HG02885 (cell line): Measurements from ENCODE around the gene U2AF2.

Experiments used
- ATAC-seq: cut with Tn5 transposase; IDR thresholded peaks from one replicate; pipeline ENCODE4 v1.9.1; 2021; ENCODE audit warnings: mild to moderate bottlenecking; ENCODE audit not compliant: unreplicated experiment, poor library complexity

Gene U2AF2

GRCh38 chr19:55654323-55654867 lies 440 bp upstream of the U2AF2 start:
- peak; percentile 63 for ATAC-seq

DNA sequence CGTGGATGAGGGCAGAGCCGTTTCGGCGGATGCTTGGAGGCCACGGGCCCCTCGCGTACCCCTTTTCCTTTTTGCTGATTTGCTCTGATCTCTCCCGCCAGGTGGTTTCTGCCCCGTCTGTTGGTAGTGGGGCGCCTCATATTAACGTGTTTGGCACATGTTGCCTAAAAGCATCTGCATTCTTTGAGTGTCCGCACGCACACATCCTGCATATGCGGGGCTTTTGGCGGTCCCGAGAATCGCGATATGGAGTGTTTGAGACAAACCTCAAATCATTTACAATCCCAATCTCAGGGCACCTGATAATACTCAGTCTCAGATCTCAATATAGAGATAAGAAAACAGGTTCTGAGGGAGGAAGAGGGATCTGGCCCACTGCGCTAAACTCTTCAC lies 809 bp downstream of the U2AF2 start:
- ATAC-seq: no peak

- no peak for ATAC-seq
Observed at GRCh38 chr19:55656552-55656951, 1.7 kb downstream of the U2AF2 start.

GRCh38 chr19:55656988-55657747 lies 2.3 kb downstream of the U2AF2 start:
- no peak for ATAC-seq

DNA sequence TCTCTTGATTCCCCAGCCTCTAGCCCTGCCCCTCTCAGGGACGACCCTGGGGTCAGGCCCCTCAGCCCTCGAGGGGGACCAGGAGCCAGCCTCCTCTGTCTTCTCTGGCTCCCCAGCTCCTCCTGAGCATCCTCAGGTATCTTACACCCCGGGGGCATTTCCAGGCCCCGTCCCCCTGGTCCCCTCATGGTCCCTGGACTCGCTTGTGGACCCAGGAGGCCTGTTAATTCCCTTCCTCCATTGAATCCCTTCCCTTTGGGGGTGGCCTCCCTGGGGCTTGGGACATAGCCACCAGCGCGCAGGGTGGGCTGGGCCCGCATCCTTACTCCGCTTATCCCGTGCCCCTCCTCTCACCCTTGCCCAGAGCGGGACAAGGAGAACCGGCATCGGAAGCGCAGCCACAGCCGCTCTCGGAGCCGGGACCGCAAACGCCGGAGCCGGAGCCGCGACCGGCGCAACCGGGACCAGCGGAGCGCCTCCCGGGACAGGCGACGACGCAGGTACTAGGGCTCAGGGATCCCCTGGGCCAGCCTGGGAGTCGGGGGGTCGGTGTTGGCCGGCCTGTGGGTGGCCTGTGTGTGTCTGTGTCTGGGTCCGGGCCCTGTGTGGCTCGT lies 4.1 kb downstream of the U2AF2 start:
- ATAC-seq: no peak

DNA sequence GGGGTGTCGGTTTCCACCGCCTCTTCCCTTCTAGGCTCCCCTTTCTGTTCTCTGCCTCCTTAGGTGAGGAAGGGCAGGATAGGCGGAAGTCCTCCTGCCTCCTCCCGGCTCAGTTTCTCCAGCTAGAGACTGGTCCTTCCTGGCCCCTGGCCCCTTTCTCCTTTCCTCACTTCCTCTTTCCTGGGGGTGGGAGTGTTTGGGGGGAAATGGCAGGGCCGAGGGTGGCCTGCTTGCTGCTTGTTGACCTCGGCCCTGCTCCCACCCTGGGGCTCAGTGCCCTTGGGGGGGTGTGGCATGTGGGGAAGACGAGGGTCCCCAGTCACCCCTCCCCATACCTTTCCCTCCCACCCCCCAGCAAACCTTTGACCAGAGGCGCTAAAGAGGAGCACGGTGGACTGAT lies 5.0 kb downstream of the U2AF2 start:
- no peak for ATAC-seq

- no peak for ATAC-seq
Observed at GRCh38 chr19:55660404-55660803, 5.6 kb downstream of the U2AF2 start.

DNA sequence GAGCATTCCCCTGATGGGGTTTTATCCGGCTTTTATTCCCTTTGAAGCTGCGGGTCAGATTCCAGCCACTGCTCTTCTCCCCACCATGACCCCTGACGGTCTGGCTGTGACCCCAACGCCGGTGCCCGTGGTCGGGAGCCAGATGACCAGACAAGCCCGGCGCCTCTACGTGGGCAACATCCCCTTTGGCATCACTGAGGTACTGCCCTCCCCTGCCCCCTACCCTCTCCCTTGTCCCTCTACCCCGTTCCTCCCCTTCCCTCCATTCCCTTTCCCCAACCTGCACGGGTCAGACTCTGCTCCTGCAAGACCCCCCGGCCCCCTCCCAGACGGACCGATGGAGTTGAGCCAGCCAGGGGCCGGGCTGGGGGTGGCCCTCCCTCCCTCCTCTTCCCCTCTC lies 6.2 kb downstream of the U2AF2 start:
- no peak for ATAC-seq

GRCh38 chr19:55661826-55662225 lies 7.0 kb downstream of the U2AF2 start:
- ATAC-seq: no peak

DNA sequence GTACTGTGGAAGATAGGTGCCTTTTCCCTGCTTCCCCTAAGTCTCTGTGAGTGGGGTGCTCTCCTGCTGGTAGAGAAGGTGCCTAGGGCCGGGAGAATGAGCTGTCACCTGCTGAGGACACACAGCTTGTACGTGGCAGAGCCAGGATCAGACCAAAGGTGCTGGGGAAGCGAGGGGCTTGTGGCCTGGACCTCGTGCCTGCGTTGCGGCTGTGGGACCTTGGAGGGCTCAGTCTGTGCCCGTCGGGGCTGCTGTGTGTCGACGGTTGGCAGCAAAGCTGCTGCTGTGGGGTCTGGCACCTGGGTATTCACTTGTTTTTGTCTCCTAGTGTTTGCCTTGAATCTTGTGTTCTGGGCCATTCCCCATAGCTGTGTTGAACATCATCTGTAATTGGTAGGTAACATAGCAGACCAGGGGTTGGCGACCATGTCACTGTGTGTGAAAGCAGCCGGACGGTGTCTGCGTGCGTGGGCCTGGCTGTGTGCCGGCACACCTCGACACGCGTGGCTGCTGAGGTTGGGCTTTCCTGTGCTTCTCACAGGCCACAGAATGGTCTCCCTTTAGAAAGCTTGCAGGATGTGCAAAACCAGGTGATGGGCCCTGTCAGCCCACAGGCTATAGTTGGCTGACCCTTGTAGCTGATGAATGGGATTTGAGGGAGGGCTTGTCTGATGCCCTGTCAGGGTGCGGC lies 9.2 kb downstream of the U2AF2 start:
- ATAC-seq: no peak

DNA sequence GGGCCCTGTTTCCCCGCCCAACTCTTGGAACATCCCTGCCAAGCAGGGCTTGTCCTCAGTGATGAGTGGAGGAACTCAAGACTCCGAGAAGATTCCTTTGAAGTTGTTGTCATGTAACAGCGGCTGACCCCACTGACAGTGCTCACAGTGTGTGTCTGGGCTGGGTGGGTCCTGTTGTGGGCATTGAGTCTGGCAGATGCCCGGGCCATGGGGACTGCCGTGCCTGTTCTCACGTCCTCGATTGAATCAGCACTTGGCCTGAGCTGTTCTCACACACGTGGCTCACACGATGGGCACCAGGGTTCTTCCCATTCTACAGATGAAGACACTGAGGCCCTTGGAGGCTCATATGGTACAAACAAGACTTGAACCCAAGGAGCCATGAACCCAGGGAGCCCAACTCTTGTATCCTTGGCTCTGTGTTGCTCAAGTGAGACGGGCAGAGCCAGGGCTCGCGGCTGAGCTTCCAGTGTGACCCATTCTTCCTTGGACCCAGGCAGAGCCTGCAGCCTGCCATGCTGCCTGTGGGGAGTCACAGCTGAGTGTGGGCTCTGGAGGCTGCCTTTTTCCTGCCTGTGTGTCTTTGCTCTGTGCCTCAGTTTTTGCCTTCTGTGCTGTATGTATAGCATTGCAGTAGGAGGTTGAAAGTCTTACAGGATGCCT lies 11.6 kb downstream of the U2AF2 start:
- no peak for ATAC-seq

DNA sequence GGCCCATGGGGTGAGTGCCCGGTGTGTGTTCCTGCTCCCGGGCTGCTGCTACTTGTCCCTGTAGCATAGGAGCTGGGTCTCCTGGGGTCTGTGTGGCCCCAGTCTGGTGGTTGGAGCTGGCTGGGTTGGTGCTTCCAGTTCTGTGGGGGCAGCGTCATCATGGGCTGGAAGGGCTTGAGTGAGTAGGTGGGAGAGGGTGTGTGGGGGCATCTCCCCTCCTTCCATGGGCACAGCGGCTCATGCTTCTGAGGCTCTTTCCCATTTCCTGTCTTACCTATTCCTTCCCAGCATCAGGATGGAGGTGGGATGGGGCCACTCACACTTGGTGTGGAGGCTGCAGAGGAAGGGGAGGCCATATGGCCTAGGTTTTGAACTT lies 12.2 kb downstream of the U2AF2 start:
- no peak for ATAC-seq

DNA sequence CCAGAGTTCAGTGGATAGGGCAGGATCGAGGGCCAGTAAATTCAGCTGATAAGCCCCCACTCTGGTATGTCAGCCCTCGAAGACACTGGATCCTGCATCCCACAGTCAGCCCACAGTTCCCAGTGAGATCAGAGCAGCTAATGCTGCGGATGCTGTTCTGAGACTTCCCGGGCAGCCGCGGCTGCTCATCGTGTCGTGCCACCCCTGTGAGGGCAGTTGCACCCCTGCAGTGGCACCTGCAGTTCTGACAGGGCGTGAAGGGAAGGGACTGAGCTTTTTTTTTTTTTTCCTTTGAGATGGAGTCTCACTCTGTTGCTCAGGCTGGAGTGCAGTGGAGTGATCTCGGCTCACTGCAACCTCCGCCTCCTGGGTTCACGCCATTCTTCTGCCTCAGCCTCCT lies 12.7 kb downstream of the U2AF2 start:
- no peak for ATAC-seq

DNA sequence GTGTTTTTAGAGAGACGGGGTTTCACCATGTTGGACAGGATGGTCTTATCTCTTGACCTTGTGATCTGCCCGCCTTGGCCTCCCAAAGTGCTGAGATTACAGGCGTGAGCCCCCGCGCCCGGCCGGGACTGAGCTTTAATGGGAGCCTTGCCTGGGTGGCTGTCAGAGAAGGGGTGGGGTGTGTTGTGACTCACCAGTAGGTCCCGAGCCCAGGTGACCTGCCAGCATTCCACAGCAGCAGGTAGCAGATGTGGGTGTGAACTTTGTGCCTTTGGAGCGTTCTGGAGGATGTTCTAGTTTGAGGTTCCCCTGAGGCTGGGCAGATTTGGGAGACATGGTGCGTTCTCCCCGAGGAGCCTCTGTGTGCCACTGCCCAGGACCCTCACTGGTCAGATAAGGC lies 13.1 kb downstream of the U2AF2 start:
- ATAC-seq: no peak

DNA sequence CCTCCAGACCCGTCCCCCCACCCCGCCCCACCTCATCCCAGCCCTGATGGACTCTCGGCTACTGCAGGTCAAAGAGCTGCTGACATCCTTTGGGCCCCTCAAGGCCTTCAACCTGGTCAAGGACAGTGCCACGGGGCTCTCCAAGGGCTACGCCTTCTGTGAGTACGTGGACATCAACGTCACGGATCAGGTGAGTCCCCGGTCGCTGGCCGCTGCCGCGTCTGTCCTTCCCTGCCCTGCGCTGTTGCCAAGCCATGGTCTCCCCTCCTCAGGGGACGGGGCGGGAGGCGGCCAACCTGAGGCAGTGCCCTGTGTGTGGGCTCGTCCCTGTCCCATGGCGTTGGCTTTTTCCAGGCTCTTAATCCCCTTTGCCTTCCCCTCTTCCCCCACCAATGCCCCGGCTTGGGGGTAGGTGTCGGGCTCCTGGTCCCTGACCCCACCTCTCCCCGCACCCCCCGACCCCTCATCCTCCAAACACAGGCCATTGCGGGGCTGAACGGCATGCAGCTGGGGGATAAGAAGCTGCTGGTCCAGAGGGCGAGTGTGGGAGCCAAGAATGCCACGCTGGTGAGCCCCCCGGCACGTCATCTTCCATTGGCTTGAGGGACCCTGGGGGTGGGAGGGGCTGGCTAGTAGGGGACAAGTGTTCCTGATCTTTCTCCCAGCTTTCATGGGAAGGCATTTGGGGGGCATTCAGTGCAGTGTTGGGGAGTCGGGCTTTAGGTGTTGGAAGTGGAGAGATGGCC lies 13.9 kb downstream of the U2AF2 start:
- no peak for ATAC-seq

DNA sequence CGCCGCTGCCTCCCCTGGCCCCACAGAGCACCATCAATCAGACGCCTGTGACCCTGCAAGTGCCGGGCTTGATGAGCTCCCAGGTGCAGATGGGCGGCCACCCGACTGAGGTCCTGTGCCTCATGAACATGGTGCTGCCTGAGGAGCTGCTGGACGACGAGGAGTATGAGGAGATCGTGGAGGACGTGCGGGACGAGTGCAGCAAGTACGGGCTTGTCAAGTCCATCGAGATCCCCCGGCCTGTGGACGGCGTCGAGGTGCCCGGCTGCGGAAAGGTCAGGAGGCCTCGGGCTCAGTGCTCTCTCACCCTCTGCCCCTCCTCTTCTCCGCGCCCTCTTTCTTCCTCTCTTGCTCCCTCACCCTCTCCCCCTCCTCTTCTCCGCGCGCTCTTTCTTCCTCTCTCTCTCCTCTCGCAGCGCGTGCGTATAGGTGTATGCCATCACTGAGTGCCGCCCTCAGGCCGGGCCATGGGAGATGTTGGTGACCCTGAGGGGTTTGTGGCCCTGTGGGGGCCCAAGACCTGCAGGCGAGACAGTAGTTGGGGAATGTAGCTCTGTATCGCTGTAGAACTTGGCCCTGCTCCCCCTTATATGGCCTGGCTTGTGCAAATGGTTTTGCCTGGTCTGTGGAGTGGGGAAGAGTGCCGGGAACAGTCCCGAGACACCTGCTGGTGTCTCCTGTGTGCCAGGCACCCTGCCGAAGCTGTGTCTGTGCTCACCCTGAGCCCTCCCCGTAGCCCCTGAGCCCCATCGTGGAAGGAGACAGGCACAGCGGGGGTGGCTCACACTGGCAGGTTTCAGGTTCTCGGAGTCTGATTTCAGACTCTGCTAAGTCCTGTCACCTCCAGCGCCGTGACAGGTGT lies 14.8 kb downstream of the U2AF2 start:
- ATAC-seq: no peak

DNA sequence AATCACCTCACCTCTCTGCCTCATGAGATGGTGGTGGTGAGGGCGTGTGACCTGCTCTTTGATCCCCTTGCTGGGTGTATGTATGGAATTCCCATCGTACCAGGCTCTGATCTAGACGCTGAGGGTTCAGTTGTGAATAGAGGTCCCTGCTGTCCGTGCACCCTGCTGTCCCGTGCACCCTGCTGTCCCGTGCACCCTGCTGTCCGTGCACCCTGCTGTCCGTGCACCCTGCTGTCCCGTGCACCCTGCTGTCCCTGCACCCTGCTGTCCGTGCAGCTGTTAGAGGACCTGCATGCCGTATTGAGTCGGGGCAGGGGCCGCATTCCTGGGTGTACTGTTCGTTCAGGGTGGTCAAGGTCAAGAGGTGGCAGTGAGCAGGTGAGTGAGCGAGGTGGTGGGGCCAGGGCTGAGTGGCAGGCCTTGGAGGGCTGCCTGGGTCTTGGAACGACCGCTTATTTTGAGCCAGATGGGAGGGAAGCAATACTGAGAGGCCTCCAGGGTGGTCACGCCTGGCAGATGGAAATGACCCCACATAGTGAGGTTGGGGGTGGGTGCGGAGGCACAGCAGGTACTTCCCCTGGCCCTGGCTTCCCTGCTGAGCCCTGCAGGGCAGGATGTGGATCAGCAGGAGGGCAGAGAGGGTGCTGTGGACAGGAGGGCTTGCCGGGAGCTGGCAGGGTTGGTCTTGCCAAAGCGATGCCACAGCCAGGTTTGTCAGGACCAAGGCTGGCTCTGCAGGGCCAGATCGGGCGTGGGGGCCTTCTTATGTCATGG lies 15.6 kb downstream of the U2AF2 start:
- no peak for ATAC-seq

GRCh38 chr19:55671054-55671378 lies 16.2 kb downstream of the U2AF2 start:
- ATAC-seq: no peak

DNA sequence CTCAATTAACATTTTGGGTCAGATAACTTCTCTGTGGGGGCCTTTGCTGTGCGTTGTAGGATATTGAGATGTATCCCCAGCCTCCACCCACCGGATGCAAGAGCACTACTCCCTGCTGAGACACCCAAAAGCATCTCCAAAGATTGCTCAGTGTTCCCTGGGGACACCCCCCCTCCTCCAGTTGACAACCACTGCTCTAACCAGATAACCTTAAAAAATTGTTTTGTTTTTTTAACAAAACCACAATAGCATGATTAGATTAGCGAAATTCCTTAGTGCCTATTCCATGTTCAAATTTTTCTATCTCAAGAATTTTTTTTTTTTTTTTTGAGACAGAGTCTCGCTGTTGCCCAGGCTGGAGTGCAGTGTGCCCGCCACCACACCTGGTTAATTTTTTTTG lies 17.6 kb downstream of the U2AF2 start:
- no peak for ATAC-seq
